DND-41 (cell line): ENCODE measurements around the gene IL12A.

Experiments used
- ATAC-seq: fragments of 200-7000 bp; cut with Tn5 transposase; 3 replicates; pipeline ENCODE4 v1.9.1; 2021; ENCODE audit warnings: low read depth; ENCODE audit not compliant: insufficient read depth
- DNase-seq: peaks from one replicate; pipeline ENCODE4 v3.0.0-alpha.2; 2020
- H2AFZ ChIP-seq: 2 replicates; pipeline ENCODE4 v1.6.0; 2012; ENCODE audit warnings: low read depth, low read length
- H3K27ac ChIP-seq: 2 replicates; pipeline ENCODE4 v1.5.1; 2012; ENCODE audit warnings: low read length, inconsistent platforms
- H3K27me3 ChIP-seq: fragments of 200-600 bp; sonication (generic); 2 replicates; pipeline ENCODE4 v1.6.0; 2012; ENCODE audit warnings: low read length, mild to moderate bottlenecking, inconsistent platforms; ENCODE audit not compliant: insufficient read depth, poor library complexity
- H3K36me3 ChIP-seq: 2 replicates; pipeline ENCODE4 v1.5.1; 2012; ENCODE audit warnings: low read length, inconsistent platforms; ENCODE audit not compliant: insufficient read depth
- H3K4me1 ChIP-seq: 2 replicates; pipeline ENCODE4 v1.5.1; 2012; ENCODE audit warnings: mild to moderate bottlenecking, low read length; ENCODE audit not compliant: insufficient read depth
- H3K4me2 ChIP-seq: 2 replicates; pipeline ENCODE4 v1.6.0; 2012; ENCODE audit warnings: mild to moderate bottlenecking, moderate library complexity, low read length, inconsistent platforms; ENCODE audit not compliant: insufficient read depth
- H3K4me3 ChIP-seq, 2 experiments: fragments of 200-600 bp in 1 of 2; shearing (Covaris generic) in 1 of 2; 2 replicates each; pipeline ENCODE4 v1.5.1; 2012 to 2016; ENCODE audit warnings: inconsistent platforms in 2 of 2, low read length in 2 of 2, mild to moderate bottlenecking in 2 of 2, low read depth in 1 of 2, moderate library complexity in 1 of 2
- H3K79me2 ChIP-seq: 2 replicates; pipeline ENCODE4 v1.6.0; 2012; ENCODE audit warnings: low read length, inconsistent platforms; ENCODE audit not compliant: insufficient read depth
- H3K9ac ChIP-seq: 2 replicates; pipeline ENCODE4 v1.6.0; 2012; ENCODE audit warnings: low read depth, mild to moderate bottlenecking, inconsistent platforms, low read length, moderate library complexity
- H3K9me3 ChIP-seq: 2 replicates; pipeline ENCODE4 v1.5.1; 2012; ENCODE audit warnings: low read length, moderate library complexity, mild to moderate bottlenecking, inconsistent platforms; ENCODE audit not compliant: insufficient read depth, severe bottlenecking
- H4K20me1 ChIP-seq: 2 replicates; pipeline ENCODE4 v1.6.0; 2012; ENCODE audit warnings: low read length; ENCODE audit not compliant: insufficient read depth
- CTCF ChIP-seq: IDR thresholded peaks from 2 replicates; pipeline ENCODE4 v1.5.1; 2012; ENCODE audit warnings: borderline replicate concordance, low read length, moderate library complexity, mild to moderate bottlenecking; ENCODE audit not compliant: poor library complexity, severe bottlenecking; ENCODE audit errors: extremely low read depth
- EZH2 ChIP-seq: IDR thresholded peaks from 3 replicates; pipeline ENCODE4 v1.6.1; 2012; ENCODE audit warnings: borderline replicate concordance, low read depth, mild to moderate bottlenecking, moderate library complexity, low read length, inconsistent platforms; ENCODE audit not compliant: severe bottlenecking

The IL12A gene

GRCh38 chr3:159996018-159996417 is 7.4 kb downstream of the IL12A start:
- TF ChIP-seq EZH2 (no peak), CTCF (no peak)
- no peak for ATAC-seq
- no peaks in the 10 kb centered on the region for H3K9me3 ChIP-seq
- no peaks in the 10 kb centered on the region for H3K79me2 ChIP-seq
- no peak overlapping the region for H2AFZ ChIP-seq
- DNase-seq = no peak
- no peaks in the 10 kb centered on the region for H3K36me3 ChIP-seq
- no peak overlapping the region for H3K4me2 ChIP-seq
- H4K20me1 ChIP-seq = no peaks in the 10 kb centered on the region
- H3K27ac ChIP-seq = no peak overlapping the region
- H3K4me3 ChIP-seq = no peak overlapping the region
- H3K9ac ChIP-seq = no peak overlapping the region
- H3K4me1 ChIP-seq = no peaks in the 10 kb centered on the region
- H3K27me3 ChIP-seq = peaks cover 3% of the 10 kb centered on the region

DNA sequence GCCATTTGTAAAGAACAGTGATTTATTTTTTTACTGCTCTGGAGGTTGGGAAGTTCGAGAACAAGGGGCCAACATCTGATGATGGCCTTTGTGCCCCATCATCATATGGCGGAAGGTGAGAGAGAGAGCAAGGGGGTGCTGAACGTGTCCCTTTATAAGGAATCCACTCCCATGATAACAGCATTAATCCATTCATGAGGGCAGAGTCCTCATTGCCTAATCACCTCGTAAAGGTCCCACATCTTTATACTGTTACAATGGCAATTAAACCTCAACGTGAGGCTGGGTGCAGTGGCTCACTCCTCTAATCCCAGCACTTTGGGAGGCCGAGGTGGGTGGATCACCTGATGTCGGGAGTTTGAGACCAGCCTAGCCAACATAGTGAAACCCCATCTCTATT is 8.3 kb downstream of the IL12A start:
- H4K20me1 ChIP-seq = no peaks in the 10 kb centered on the region
- TF ChIP-seq EZH2 = no peak
- TF ChIP-seq CTCF = no peak
- no peak overlapping the region for H3K4me2 ChIP-seq
- no peak for ATAC-seq
- H3K27me3 ChIP-seq = peaks cover 3% of the 10 kb centered on the region
- no peaks in the 10 kb centered on the region for H3K79me2 ChIP-seq
- no peaks in the 10 kb centered on the region for H3K36me3 ChIP-seq
- H2AFZ ChIP-seq = no peak overlapping the region
- no peak for DNase-seq
- H3K9ac ChIP-seq = no peak overlapping the region
- no peaks in the 10 kb centered on the region for H3K4me1 ChIP-seq
- H3K4me3 ChIP-seq = no peak overlapping the region
- H3K27ac ChIP-seq = no peak overlapping the region
- H3K9me3 ChIP-seq = no peaks in the 10 kb centered on the region

DNA sequence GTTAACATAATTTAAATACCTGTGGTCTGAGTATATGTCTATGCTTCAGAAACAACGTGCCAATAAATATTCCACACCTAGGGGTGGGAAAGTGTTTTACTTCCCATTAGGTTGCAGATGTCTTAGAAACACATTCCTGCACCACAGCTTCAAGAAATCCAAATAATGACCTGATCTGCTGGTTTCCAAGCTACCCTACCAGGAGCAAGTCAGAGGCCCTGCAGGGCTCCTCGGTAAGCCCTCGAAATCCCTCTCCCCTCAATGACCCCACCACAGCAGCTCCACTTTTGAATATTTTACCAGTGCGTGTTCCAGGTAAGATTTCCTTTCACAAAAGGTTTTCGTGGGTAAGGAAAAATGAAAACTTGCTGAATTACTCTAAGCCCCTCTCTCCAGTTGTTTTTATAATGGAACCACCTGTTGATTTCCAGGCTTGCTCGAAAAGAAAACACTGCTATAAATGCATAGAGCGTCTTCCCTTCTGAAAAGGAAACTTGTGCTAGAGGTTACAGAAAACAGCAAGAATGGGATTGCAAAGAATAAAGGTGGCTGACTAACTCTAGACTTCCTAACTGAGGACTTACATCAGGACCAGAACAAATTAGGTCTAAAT is 12.6 kb downstream of the IL12A start:
- Histone ChIP-seq H3K4me2 (no peak overlapping the region), H3K27me3 (peaks cover 4% of the 10 kb centered on the region), H3K4me3 (no peak overlapping the region), H3K4me1 (no peaks in the 10 kb centered on the region), H3K27ac (no peak overlapping the region), H2AFZ (no peak overlapping the region), H3K9ac (no peak overlapping the region), H3K36me3 (no peaks in the 10 kb centered on the region), H3K79me2 (no peaks in the 10 kb centered on the region), H3K9me3 (no peaks in the 10 kb centered on the region), H4K20me1 (no peaks in the 10 kb centered on the region)
- no peak for DNase-seq
- ATAC-seq = no peak
- TF ChIP-seq EZH2 (no peak), CTCF (no peak)
